HEK293T (cell line): ENCODE measurements around the gene ZNF141.
"Not testable (repeated sequence)": the region's sequence is repeated elsewhere in the genome, so short reads cannot be mapped to it uniquely, and the experiment has no call there.

Experiments
- ARNT ChIP-seq: fragments of 450-650 bp; IDR thresholded peaks from 2 replicates; pipeline ENCODE4 v1.6.1; 2017; ENCODE audit warnings: mild to moderate bottlenecking
- BHLHE40 ChIP-seq: fragments of 450-650 bp; IDR thresholded peaks from 2 replicates; pipeline ENCODE4 v1.6.1; 2016; ENCODE audit warnings: mild to moderate bottlenecking, moderate library complexity, borderline replicate concordance
- CTBP1 ChIP-seq: fragments of 450-650 bp; IDR thresholded peaks from 2 replicates; pipeline ENCODE4 v1.6.1; 2016; ENCODE audit warnings: borderline replicate concordance
- FOXA1 ChIP-seq: fragments of 450-650 bp; IDR thresholded peaks from 2 replicates; pipeline ENCODE4 v1.6.1; 2016; ENCODE audit warnings: mild to moderate bottlenecking
- FOXK2 ChIP-seq: fragments of 450-650 bp; IDR thresholded peaks from 2 replicates; pipeline ENCODE4 v1.6.1; 2016; ENCODE audit warnings: mild to moderate bottlenecking
- FOXM1 ChIP-seq: fragments of 450-650 bp; IDR thresholded peaks from 2 replicates; pipeline ENCODE4 v1.6.1; 2017; ENCODE audit warnings: mild to moderate bottlenecking, borderline replicate concordance
- L3MBTL2 ChIP-seq: fragments of 450-650 bp; conservative IDR thresholded peaks from 2 replicates; pipeline ENCODE4 v1.6.1; 2016; ENCODE audit warnings: mild to moderate bottlenecking
- NFRKB ChIP-seq: fragments of 450-650 bp; IDR thresholded peaks from 2 replicates; pipeline ENCODE4 v1.6.1; 2016; ENCODE audit warnings: mild to moderate bottlenecking, moderate library complexity
- PKNOX1 ChIP-seq: fragments of 450-650 bp; IDR thresholded peaks from 2 replicates; pipeline ENCODE4 v1.6.1; 2016
- SP1 ChIP-seq: fragments of 450-650 bp; IDR thresholded peaks from 2 replicates; pipeline ENCODE4 v1.6.1; 2017

GRCh38 chr4:304516-304915 is 33.1 kb upstream of the ZNF141 start:
- TF ChIP-seq FOXM1, ARNT, SP1, CTBP1, BHLHE40, FOXK2, PKNOX1, NFRKB, FOXA1, L3MBTL2: not testable (repeated sequence)
